ENCODE data around the gene DHX40. TPM values are rescaled to one million over a fixed set of nuclear protein-coding genes. Genes with fewer than 3 reads are reported as not detected.
"Not testable (repeated sequence)": the region's sequence is repeated elsewhere in the genome, so short reads cannot be mapped to it uniquely, and the experiment has no call there.

DHX40 gene
- total RNA-seq, 4 donors from 2014 or later, result 33.0 to 68.9 (median 47.7) TPM

GRCh38 chr17:59561042-59561441 lies 4.4 kb upstream of the DHX40 start:
- WGBS, 2 donors (ENCODE audit: low coverage in 1 of 2), result 71 to 83% methylated on average over 2 of the region's 2 CpGs
- ATAC-seq, result no peak
- Histone ChIP-seq H3K27ac (no peak overlapping the region), H3K9me3 (no peaks in the 10 kb centered on the region), H3K4me3 (no peak overlapping the region), H3K4me1 (peaks cover 0 to 7% (median 0%) of the 10 kb centered on the region in 3 donors), H3K27me3 (no peaks in the 10 kb centered on the region), H3K36me3 (no peaks in the 10 kb centered on the region)
- TF ChIP-seq POLR2AphosphoS5 (IDR thresholded peaks at IDR 0.05), result no peak
- TF ChIP-seq EP300 (IDR thresholded peaks at IDR 0.05), result no peak
- no peak for TF ChIP-seq CTCF (IDR thresholded peaks at IDR 0.05)
- no peak for TF ChIP-seq POLR2A (IDR thresholded peaks at IDR 0.05)

- peaks cover 0 to 10% of the 10 kb centered on the region in 2 donors for H3K36me3 ChIP-seq
- peaks cover 0 to 21% (median 6%) of the 10 kb centered on the region in 3 donors for H3K4me1 ChIP-seq
- H3K27me3 ChIP-seq, result no peaks in the 10 kb centered on the region
- TF ChIP-seq CTCF (IDR thresholded peaks at IDR 0.05), result no peak
- no peak for TF ChIP-seq POLR2AphosphoS5 (IDR thresholded peaks at IDR 0.05)
- no peak for TF ChIP-seq EP300 (IDR thresholded peaks at IDR 0.05)
- no peak for TF ChIP-seq POLR2A (IDR thresholded peaks at IDR 0.05)
- peak overlapping the region; percentile 65 to 78 for H3K4me3 ChIP-seq
- peak overlapping the region; percentile 36 to 89 (median 88) for H3K27ac ChIP-seq
- H3K9me3 ChIP-seq, result no peaks in the 10 kb centered on the region
- 0% methylated on average over 5 to 7 of the region's 9 CpGs for WGBS, 2 donors (ENCODE audit: low coverage in 1 of 2)
- peak; percentile 81 for ATAC-seq
These were observed 532 bp downstream of the DHX40 start for GRCh38 chr17:59565959-59566324.

- not testable (repeated sequence) for ATAC-seq, H3K4me3 ChIP-seq, H3K27me3 ChIP-seq, H3K9me3 ChIP-seq, H3K27ac ChIP-seq
- 96% methylated on average over 5 of the region's 5 CpGs; no CpG with 5 or more reads in 1 of the 2 donors for whole genome bisulfite sequencing, 2 donors (ENCODE audit: low coverage in 1 of 2)
- Histone ChIP-seq H3K36me3 (peaks cover 0 to 36% of the 10 kb centered on the region in 2 donors), H3K4me1 (peaks cover 0 to 21% (median 6%) of the 10 kb centered on the region in 3 donors)
These were observed 3.7 kb downstream of the DHX40 start for GRCh38 chr17:59569151-59569550.

- 86 to 98% methylated on average over 6 to 10 of the region's 10 CpGs for WGBS, 2 donors (ENCODE audit: low coverage in 1 of 2)
- Histone ChIP-seq H3K4me1 (peaks cover 0 to 4% (median 0%) of the 10 kb centered on the region in 3 donors), H3K27ac (no peak overlapping the region), H3K4me3 (no peak overlapping the region), H3K9me3 (no peaks in the 10 kb centered on the region), H3K36me3 (peaks cover 0 to 46% of the 10 kb centered on the region in 2 donors), H3K27me3 (no peaks in the 10 kb centered on the region)
- TF ChIP-seq EP300 (IDR thresholded peaks at IDR 0.05) (no peak), CTCF (IDR thresholded peaks at IDR 0.05) (no peak), POLR2A (IDR thresholded peaks at IDR 0.05) (no peak), POLR2AphosphoS5 (IDR thresholded peaks at IDR 0.05) (no peak)
- ATAC-seq, result no peak
These were observed 7.0 kb downstream of the DHX40 start for GRCh38 chr17:59572301-59572924.

- not testable (repeated sequence) for H3K4me3 ChIP-seq, H3K27me3 ChIP-seq, ATAC-seq, H3K9me3 ChIP-seq, H3K4me1 ChIP-seq, H3K27ac ChIP-seq
- no CpG with 5 or more reads among the region's 1 CpG for WGBS, 2 donors (ENCODE audit: low coverage in 1 of 2)
- peaks cover 0 to 15% of the 10 kb centered on the region in 2 donors for H3K36me3 ChIP-seq
These were observed 18.8 kb downstream of the DHX40 start for GRCh38 chr17:59584168-59584567.

GRCh38 chr17:59600169-59600568 lies 34.8 kb downstream of the DHX40 start:
- TF ChIP-seq CTCF (IDR thresholded peaks at IDR 0.05) (no peak), POLR2A (IDR thresholded peaks at IDR 0.05) (no peak), EP300 (IDR thresholded peaks at IDR 0.05) (no peak), POLR2AphosphoS5 (IDR thresholded peaks at IDR 0.05) (no peak)
- H3K4me3 ChIP-seq, result no peak overlapping the region
- no peaks in the 10 kb centered on the region for H3K9me3 ChIP-seq
- H3K4me1 ChIP-seq, result no peaks in the 10 kb centered on the region
- H3K27ac ChIP-seq, result no peak overlapping the region
- no peaks in the 10 kb centered on the region for H3K27me3 ChIP-seq
- no peak for ATAC-seq
- peaks cover 0 to 52% of the 10 kb centered on the region in 2 donors for H3K36me3 ChIP-seq
